Measurements from ENCODE around the gene SEC63.

- TF ChIP-seq EZH2 (IDR thresholded peaks at IDR 0.05; ENCODE audit: insufficient read depth, poor library complexity, severe bottlenecking), result no peak
- no peak for TF ChIP-seq EZH2phosphoT487 (IDR thresholded peaks at IDR 0.05; ENCODE audit: insufficient read depth, low read depth)
These were observed 46.3 kb downstream of the SEC63 start for GRCh38 chr6:107911692-107912091.
